MM.1S (cell line): Measurements from ENCODE around the gene BAZ1B.

Source experiments
- DNase-seq: peaks from one replicate; pipeline ENCODE4 v3.0.0-alpha.2; 2015
- H2AFZ ChIP-seq: fragments of 300-600 bp; sonication (generic); 2 replicates; pipeline ENCODE4 v1.6.0; 2016; ENCODE audit warnings: antibody characterized with exemption, low read length
- H3F3A ChIP-seq: fragments of 300-600 bp; sonication (generic); 2 replicates; pipeline ENCODE4 v1.6.1; 2016; ENCODE audit warnings: mild to moderate bottlenecking, antibody characterized with exemption, low read length, moderate library complexity, mixed read lengths; ENCODE audit not compliant: insufficient read depth
- H3K27ac ChIP-seq: fragments of 300-600 bp; sonication (generic); 2 replicates; pipeline ENCODE4 v1.5.1; 2016; ENCODE audit warnings: mild to moderate bottlenecking, low read length
- H3K27me3 ChIP-seq: fragments of 300-600 bp; sonication (generic); replicated peaks from 2 replicates; pipeline ENCODE4 v1.6.0; 2016; ENCODE audit warnings: low read length; ENCODE audit not compliant: insufficient read depth
- H3K36me3 ChIP-seq: fragments of 300-600 bp; sonication (generic); replicated peaks from 2 replicates; pipeline ENCODE4 v1.6.1; 2016; ENCODE audit warnings: mild to moderate bottlenecking, low read length, mixed read lengths; ENCODE audit not compliant: insufficient read depth
- H3K4me1 ChIP-seq: fragments of 300-600 bp; sonication (generic); 2 replicates; pipeline ENCODE4 v1.6.1; 2016; ENCODE audit warnings: low read length, mixed read lengths
- H3K4me2 ChIP-seq: fragments of 300-600 bp; sonication (generic); 2 replicates; pipeline ENCODE4 v1.6.0; 2016; ENCODE audit warnings: low read depth, low read length
- H3K4me3 ChIP-seq: fragments of 300-600 bp; sonication (generic); 2 replicates; pipeline ENCODE4 v1.5.1; 2016; ENCODE audit warnings: low read length, mixed read lengths
- H3K79me2 ChIP-seq: fragments of 300-600 bp; sonication (generic); 2 replicates; pipeline ENCODE4 v1.6.1; 2016; ENCODE audit warnings: mixed run types, low read length, mixed read lengths
- H3K9ac ChIP-seq: fragments of 300-600 bp; sonication (generic); 2 replicates; pipeline ENCODE4 v1.6.1; 2016; ENCODE audit warnings: low read length, mixed read lengths
- H3K9me2 ChIP-seq: fragments of 300-600 bp; sonication (generic); replicated peaks from 2 replicates; pipeline ENCODE4 v1.6.1; 2016; ENCODE audit warnings: mild to moderate bottlenecking, low read length, mixed read lengths; ENCODE audit not compliant: insufficient read depth
- H3K9me3 ChIP-seq: fragments of 300-600 bp; sonication (generic); replicated peaks from 2 replicates; pipeline ENCODE4 v1.6.1; 2016; ENCODE audit warnings: mild to moderate bottlenecking, low read length, mixed read lengths; ENCODE audit not compliant: insufficient read depth
- H4K20me1 ChIP-seq: fragments of 300-600 bp; sonication (generic); 2 replicates; pipeline ENCODE4 v1.6.1; 2016; ENCODE audit warnings: mild to moderate bottlenecking, low read length, moderate library complexity, mixed read lengths; ENCODE audit not compliant: insufficient read depth
- EZH2 ChIP-seq: fragments of 300-600 bp; sonication (generic); optimal IDR thresholded peaks from 2 replicates; pipeline ENCODE3; 2017; ENCODE audit warnings: low read depth, mild to moderate bottlenecking, antibody characterized with exemption, low read length, mixed read lengths
- EZH2phosphoT487 ChIP-seq: fragments of 300-600 bp; sonication (generic); IDR thresholded peaks from 2 replicates; pipeline ENCODE4 v1.6.1; 2018; ENCODE audit warnings: antibody characterized with exemption, low read length
- TF ChIP-seq, protein P1 (sequence below): fragments of 300-600 bp; sonication (generic); IDR thresholded peaks from 2 replicates; pipeline ENCODE4 v1.5.1; 2016; ENCODE audit warnings: antibody characterized with exemption, low read length, mixed read lengths

Gene BAZ1B

DNA sequence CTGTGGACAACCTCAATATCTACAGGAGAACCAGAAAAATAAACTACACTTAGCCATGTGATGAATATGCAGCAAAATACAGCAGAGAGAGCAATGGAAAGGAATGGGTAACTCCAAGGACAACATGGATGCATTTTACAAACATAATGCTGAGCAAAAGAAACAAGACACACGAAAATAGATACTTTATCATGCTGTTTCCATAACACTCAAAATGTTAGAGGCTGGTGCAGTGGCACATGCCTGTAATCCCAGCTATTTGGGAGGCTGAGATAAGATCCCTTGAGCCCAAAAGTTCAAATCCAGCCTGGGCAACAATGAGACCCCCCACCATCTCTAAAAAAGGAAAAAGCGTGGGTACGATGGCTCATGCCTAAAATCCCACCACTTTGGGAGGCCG, 27.1 kb upstream of the BAZ1B start:
- TF ChIP-seq EZH2 (no peak), EZH2phosphoT487 (no peak)
- TF ChIP-seq, protein P1, sequence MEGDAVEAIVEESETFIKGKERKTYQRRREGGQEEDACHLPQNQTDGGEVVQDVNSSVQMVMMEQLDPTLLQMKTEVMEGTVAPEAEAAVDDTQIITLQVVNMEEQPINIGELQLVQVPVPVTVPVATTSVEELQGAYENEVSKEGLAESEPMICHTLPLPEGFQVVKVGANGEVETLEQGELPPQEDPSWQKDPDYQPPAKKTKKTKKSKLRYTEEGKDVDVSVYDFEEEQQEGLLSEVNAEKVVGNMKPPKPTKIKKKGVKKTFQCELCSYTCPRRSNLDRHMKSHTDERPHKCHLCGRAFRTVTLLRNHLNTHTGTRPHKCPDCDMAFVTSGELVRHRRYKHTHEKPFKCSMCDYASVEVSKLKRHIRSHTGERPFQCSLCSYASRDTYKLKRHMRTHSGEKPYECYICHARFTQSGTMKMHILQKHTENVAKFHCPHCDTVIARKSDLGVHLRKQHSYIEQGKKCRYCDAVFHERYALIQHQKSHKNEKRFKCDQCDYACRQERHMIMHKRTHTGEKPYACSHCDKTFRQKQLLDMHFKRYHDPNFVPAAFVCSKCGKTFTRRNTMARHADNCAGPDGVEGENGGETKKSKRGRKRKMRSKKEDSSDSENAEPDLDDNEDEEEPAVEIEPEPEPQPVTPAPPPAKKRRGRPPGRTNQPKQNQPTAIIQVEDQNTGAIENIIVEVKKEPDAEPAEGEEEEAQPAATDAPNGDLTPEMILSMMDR: no peak
- Histone ChIP-seq H3K9me3 (no peaks in the 10 kb centered on the region), H3K27me3 (no peaks in the 10 kb centered on the region), H4K20me1 (peaks cover 4% of the 10 kb centered on the region; the same call in 1 of the 2 replicates), H2AFZ (no peak overlapping the region), H3K4me3 (no peak overlapping the region), H3K9me2 (no peaks in the 10 kb centered on the region), H3K4me2 (no peak overlapping the region), H3K36me3 (no peaks in the 10 kb centered on the region; the same call in 1 of the 2 replicates), H3K27ac (no peak overlapping the region), H3K4me1 (peaks cover 17% of the 10 kb centered on the region), H3K9ac (no peak overlapping the region), H3K79me2 (peaks cover 96% of the 10 kb centered on the region), H3F3A (peaks cover 4% of the 10 kb centered on the region; the same call in 1 of the 2 replicates)
- no peak for DNase-seq

DNA sequence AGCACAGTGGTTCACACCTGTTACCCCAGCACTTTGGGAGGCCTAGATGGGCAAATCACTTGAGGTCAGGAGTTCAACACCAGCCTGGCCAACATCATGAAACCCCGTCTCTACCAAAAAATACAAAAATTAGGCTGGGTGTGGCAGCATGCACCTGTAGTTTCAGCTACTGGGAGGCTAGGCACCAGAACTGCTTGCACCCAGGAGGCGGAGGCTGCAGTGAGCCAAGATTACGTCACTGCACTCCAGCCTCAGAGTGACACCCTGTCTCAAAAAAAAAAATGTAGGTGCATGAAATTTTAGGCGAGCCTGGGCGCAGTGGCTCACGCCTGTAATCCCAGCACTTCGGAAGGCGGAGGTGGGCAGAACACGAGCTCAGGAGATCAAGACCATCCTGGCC, 25.7 kb upstream of the BAZ1B start:
- peaks cover 96% of the 10 kb centered on the region for H3K79me2 ChIP-seq
- peaks cover 4% of the 10 kb centered on the region; the same call in 1 of the 2 replicates for H3F3A ChIP-seq
- no peaks in the 10 kb centered on the region for H3K9me2 ChIP-seq
- no peaks in the 10 kb centered on the region for H3K9me3 ChIP-seq
- H3K27ac ChIP-seq: peak overlapping the region; percentile 2; the same call in 1 of the 2 replicates
- H2AFZ ChIP-seq: no peak overlapping the region
- no peaks in the 10 kb centered on the region for H3K27me3 ChIP-seq
- H3K36me3 ChIP-seq: peaks cover 6% of the 10 kb centered on the region; the same call in 1 of the 2 replicates
- peaks cover 4% of the 10 kb centered on the region for H4K20me1 ChIP-seq
- no peak overlapping the region; the same call in 1 of the 2 replicates for H3K4me2 ChIP-seq
- DNase-seq: peak; percentile 35
- H3K9ac ChIP-seq: no peak overlapping the region
- no peak overlapping the region for H3K4me3 ChIP-seq
- TF ChIP-seq EZH2phosphoT487 (no peak), EZH2 (no peak)
- TF ChIP-seq, protein P1: no peak
- H3K4me1 ChIP-seq: peaks cover 17% of the 10 kb centered on the region

DNA sequence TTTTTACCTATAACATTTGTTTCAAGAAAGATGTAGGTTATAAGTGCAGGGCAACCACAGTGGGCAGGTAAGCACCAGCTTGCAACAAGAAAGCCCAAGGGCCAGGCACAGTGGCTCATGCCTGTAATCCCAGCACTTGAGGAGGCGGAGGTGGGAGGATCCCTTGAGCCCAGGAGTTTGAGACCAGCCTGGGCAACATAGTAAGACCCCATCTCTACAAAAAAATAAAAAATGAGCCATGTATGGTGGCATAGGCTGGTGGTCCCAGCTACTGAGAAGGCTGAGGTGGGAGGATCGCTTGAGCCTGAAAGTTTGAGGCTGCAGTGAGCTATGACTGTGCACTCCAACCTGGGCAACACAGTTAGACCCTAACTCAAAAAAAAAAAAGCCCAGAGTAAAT, 22.6 kb upstream of the BAZ1B start:
- Histone ChIP-seq H3K9ac (no peak overlapping the region), H3K27ac (no peak overlapping the region), H3F3A (peaks cover 4% of the 10 kb centered on the region; the same call in 1 of the 2 replicates), H3K79me2 (peaks cover 87% of the 10 kb centered on the region), H3K4me3 (no peak overlapping the region), H3K4me2 (no peak overlapping the region), H2AFZ (no peak overlapping the region), H3K9me2 (no peaks in the 10 kb centered on the region), H3K36me3 (peaks cover 13% of the 10 kb centered on the region; the same call in 1 of the 2 replicates), H3K27me3 (no peaks in the 10 kb centered on the region), H4K20me1 (peaks cover 4% of the 10 kb centered on the region), H3K9me3 (no peaks in the 10 kb centered on the region), H3K4me1 (peaks cover 17% of the 10 kb centered on the region)
- TF ChIP-seq EZH2: no peak
- TF ChIP-seq, protein P1: no peak
- no peak for TF ChIP-seq EZH2phosphoT487
- no peak for DNase-seq
